ENCODE results near the gene ZFP37. TPM values are rescaled to one million over a fixed set of nuclear protein-coding genes. Genes with fewer than 3 reads are reported as not detected.
A peak's percentile ranks its signal among the peaks of the same experiment; 100 is the strongest.
"Not testable (repeated sequence)": the region's sequence is repeated elsewhere in the genome, so short reads cannot be mapped to it uniquely, and the experiment has no call there.

The ZFP37 gene
- total RNA-seq (1 to 10 TPM in 5 of 6 donors, under 1 TPM in 1; 0.76 to 1.5 (median 1.2) TPM), polyA plus RNA-seq (1 to 10 TPM in 1 of 2 donors, under 1 TPM in 1; 0.34 to 1.6 TPM)

DNA sequence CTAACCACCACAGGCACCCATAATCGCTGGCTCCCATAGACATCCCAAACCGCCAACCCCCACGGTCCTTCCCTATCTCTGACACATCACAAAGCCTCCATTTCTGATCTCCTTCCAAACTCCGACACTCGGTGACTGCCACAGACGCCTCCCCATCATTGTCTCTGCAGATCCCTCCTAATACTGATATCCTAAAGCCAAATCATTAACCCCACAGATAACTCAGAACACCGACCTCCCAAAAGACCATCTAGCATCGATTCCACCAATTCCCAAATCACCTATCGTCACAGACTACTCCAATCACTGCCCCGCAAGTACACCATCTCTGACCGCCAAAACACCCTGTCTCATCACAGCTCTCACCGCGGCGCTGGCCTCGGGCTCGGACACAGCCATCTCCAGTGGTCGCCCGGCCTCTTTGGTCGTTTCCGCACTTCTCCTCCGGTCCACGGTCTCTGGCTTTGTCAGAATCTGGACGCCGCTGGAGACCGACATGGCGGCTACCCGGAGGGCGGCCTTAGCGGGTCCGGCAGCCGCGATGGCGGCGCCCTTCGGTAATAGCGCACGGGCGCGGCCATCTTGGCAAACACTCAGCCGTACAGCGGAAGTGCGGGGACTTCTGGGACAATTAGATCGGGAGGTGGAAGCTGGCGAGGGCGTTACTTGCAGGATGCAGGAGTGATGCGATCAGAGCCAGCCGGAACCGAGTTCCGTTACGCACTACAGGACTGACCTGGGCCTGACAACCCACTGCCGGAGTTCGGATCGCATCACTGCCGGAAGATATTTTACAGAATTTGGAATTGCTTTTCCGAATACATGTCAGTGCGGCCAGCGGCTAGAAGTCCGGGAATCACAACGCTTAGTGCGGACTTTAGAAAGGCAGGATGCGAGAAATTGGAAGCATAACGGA is at the start of gene ZFP37:
TSS of gene ZFP37 (minus strand) at position 534 of the 916 bp plus-strand sequence. CDS start at position 498, 36 bp downstream.
- Histone ChIP-seq H3K36me3 (no peaks in the 10 kb centered on the region), H3K27me3 (peaks cover 0 to 4% (median 0%) of the 10 kb centered on the region in 4 donors), H3K4me1 (no peaks in the 10 kb centered on the region), H3K9me3 (no peaks in the 10 kb centered on the region), H3K27ac (peak within 1 kb of the TSS in 3 of 4 donors; percentile 27 to 34 (median 30)), H3K4me3 (peak within 1 kb of the TSS; percentile 42 to 68 (median 64))
- 1 to 3% methylated on average over 62 of the region's 62 CpGs for WGBS, 2 donors
- intact Hi-C loops (cut with DNase I): no loop called here
- no peak for FAIRE-seq
- ATAC-seq: peak; percentile 99 to 100 (median 100)
- TF ChIP-seq, protein P1, sequence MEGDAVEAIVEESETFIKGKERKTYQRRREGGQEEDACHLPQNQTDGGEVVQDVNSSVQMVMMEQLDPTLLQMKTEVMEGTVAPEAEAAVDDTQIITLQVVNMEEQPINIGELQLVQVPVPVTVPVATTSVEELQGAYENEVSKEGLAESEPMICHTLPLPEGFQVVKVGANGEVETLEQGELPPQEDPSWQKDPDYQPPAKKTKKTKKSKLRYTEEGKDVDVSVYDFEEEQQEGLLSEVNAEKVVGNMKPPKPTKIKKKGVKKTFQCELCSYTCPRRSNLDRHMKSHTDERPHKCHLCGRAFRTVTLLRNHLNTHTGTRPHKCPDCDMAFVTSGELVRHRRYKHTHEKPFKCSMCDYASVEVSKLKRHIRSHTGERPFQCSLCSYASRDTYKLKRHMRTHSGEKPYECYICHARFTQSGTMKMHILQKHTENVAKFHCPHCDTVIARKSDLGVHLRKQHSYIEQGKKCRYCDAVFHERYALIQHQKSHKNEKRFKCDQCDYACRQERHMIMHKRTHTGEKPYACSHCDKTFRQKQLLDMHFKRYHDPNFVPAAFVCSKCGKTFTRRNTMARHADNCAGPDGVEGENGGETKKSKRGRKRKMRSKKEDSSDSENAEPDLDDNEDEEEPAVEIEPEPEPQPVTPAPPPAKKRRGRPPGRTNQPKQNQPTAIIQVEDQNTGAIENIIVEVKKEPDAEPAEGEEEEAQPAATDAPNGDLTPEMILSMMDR (IDR thresholded peaks at IDR 0.05): no peak
- peak; percentile 90 to 97 (median 92) for DNase-seq

DNA sequence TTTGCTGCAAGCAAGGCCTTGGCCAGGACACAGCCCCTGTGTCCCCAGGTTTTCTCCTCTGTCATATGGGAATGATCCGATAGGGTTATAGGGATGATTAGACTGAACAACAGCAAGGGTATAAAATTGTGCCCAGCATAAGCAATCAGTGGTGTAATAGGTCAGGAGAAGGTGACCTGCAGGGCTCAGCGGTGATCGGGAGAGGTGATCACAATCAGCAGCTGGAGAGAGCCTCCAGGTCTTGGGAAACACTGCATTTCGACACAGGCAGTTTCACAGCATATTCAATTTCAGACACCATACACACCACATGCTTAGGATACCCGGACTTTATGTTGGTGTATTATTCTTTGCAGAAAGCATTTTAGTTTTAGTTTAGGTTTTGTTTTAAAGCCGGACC is 48.8 kb upstream of the ZFP37 start:
- ATAC-seq; H3K9me3 ChIP-seq; H3K36me3 ChIP-seq; H3K27ac ChIP-seq; FAIRE-seq; H3K4me1 ChIP-seq; H3K4me3 ChIP-seq; DNase-seq; intact Hi-C loops (cut with DNase I); H3K27me3 ChIP-seq: not testable (repeated sequence)
- WGBS, 2 donors: no CpG with 5 or more reads among the region's 6 CpGs

DNA sequence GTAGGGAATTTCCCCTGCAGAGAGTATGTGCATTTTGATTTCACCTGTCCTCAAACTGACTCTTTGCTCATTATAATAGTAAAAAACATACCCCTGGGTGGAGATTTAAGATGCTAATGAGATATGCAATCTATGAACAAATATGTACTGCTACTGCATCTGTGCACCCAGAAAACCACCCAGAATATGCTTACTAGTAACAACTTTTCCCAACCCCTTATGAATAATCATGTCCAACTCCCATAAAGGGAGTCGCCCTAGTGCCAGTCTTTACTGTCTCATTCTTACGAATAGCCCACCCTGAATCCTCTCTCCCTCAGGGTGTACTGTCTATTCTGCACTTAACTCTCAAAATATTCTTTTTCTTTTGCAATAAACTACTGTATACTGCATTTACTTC is 39.0 kb upstream of the ZFP37 start:
- no peak overlapping the region for H3K27ac ChIP-seq
- no peaks in the 10 kb centered on the region for H3K4me1 ChIP-seq
- intact Hi-C loops (cut with DNase I): loop anchor here in 1 of 3 donors (10.0 kb wide), 1 partner anchor 161 kb away; no protein-coding TSS in a partner anchor
- no peaks in the 10 kb centered on the region for H3K9me3 ChIP-seq
- H3K36me3 ChIP-seq: no peaks in the 10 kb centered on the region
- no peak for DNase-seq
- TF ChIP-seq, protein P1 (IDR thresholded peaks at IDR 0.05): no peak
- WGBS, 2 donors: 38 to 42% methylated on average over 2 of the region's 2 CpGs
- peaks cover 0 to 46% (median 2%) of the 10 kb centered on the region in 4 donors for H3K27me3 ChIP-seq
- no peak overlapping the region for H3K4me3 ChIP-seq
- ATAC-seq: no peak
- FAIRE-seq: no peak

DNA sequence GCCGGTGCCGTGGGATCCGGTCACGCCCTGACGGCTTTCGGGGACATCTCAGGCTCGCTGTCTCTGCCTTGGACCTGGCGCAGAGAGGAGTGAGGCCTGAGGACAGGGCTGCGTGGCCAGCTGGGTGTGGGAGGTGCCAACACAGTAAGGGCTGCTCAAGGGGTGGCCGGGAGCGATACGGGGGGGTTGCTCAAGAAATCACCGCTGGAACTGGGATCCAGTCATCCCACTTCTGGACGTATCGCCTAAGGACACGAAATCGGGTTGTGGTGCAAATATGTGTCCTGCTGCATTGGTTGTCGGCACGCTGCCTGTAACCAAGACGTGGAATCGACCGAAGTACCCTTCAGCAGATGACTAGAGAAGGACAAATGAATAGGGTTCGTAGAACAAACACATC is 33.4 kb upstream of the ZFP37 start:
- H3K27me3 ChIP-seq: peaks cover 0 to 40% (median 0%) of the 10 kb centered on the region in 4 donors
- H3K36me3 ChIP-seq, ATAC-seq, DNase-seq, H3K4me1 ChIP-seq, H3K4me3 ChIP-seq, H3K9me3 ChIP-seq, FAIRE-seq, H3K27ac ChIP-seq: not testable (repeated sequence)
- intact Hi-C loops (cut with DNase I): loop anchor here in 1 of 3 donors (10.0 kb wide), 1 partner anchor 155 kb away; no protein-coding TSS in a partner anchor
- 35 to 51% methylated on average over 15 to 16 of the region's 23 CpGs for WGBS, 2 donors

DNA sequence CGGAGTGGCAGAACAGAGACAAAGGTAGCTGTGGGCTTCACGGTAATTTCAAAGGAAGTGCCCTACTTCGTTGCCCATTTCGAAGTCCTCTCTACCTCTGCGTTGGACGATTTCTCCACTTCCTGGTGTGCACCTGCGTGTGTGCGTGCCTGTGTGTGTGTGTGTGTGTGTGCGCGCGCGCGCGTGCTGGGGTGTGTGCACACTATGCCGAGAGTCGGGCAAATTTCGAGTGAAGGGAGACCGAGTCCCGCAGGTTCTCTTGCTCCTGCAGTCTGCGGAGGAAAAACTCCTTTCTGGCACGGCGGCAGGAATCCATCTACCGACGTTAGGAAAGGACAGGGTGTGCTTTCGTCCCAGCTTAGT is 32.6 kb upstream of the ZFP37 start:
- H3K9me3 ChIP-seq; FAIRE-seq; intact Hi-C loops (cut with DNase I); H3K4me3 ChIP-seq; H3K36me3 ChIP-seq; ATAC-seq; DNase-seq; H3K27ac ChIP-seq; H3K4me1 ChIP-seq: not testable (repeated sequence)
- 11% methylated on average over 12 of the region's 25 CpGs; no CpG with 5 or more reads in 1 of the 2 donors for WGBS, 2 donors
- peaks cover 0 to 40% (median 0%) of the 10 kb centered on the region in 4 donors for H3K27me3 ChIP-seq

DNA sequence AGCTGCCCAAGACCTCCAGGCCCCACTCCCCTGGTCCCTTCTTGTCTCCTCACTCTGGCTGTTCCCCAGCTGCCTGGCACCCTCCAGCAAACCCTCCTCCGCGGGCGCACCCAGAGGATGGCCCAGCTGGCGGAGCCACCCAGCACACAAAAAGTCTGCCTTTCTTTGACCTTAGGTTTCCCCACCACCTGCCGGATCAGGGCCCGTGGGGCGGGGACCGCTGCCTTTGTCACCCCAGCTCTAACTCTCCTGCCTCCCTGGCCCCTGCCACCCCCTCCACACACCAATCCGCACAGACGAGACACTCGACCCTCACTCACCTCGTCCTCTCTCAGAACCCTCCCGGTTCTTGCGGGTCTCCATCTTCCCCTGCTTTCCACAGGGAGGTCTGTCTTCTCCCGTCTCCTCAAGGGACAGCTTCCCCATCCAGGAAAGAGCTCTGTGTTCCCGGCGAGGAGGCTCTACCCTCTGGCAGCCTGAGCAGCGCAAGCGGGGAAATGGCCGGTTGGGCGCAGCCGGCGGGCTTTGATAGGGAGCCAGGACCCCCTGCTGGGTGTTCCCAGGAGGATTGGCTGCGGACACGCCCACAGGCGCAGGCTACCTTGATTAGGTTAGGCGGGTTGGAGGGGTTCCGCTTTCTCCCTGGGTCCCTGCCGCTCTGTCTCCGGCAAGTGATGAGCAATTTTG is 32.1 kb upstream of the ZFP37 start:
- H3K27me3 ChIP-seq: peaks cover 0 to 36% (median 0%) of the 10 kb centered on the region in 4 donors
- H3K27ac ChIP-seq; intact Hi-C loops (cut with DNase I); H3K9me3 ChIP-seq; ATAC-seq; H3K4me1 ChIP-seq; H3K36me3 ChIP-seq; FAIRE-seq; H3K4me3 ChIP-seq: not testable (repeated sequence)
- DNase-seq: peak in 5 of 6 donors; percentile 28 to 64 (median 56)
- 7 to 23% methylated on average over 20 to 23 of the region's 30 CpGs for WGBS, 2 donors

DNA sequence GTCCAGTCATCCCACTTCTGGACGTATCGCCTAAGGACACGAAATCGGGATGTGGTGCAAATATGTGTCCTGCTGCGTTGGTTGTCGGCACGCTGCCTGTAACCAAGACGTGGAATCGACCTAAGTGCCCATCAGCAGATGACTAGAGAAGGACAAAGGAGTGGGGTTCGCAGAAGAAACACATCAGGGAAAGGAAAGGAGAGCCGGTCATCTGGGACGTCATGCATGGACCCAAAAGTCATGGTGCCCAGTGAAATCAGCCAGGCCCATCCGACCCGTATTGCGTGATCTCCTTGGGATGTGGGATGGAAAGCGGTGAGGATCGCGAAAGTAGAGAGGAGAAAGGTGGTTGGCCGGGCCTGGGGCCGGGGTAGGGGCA is 6.4 kb upstream of the ZFP37 start:
- DNase-seq: peak in 1 of 6 donors; percentile 68

DNA sequence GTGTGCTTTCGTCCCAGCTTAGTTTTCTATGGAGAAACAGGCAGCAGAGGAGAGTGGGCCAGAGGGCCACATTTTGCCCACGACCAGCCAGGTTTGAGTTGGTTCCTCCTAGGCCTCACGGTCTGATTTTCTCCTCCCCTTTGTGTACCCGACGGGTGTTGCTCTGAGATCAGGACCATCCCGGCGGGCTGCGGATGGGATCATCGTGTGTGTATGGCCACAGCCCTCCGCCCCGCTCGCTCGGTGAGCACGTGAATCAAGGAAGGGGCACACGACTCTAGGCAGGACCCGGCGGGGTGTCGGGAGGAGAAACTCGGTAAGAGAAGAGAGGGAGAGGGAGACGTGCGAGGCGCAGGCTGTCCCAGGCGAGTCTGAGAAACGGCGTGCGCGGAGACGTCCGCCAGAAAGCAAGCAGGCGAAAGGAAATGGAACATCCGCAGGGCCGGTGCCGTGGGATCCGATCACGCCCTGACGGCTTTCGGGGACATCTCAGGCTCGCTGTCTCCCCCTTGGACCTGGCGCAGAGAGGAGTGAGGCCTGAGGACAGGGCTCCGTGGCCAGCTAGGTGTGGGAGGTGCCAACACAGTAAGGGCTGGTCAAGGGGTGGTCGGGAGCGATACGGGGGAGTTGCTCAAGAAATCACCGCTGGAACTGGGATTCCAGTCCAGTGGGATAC is 5.9 kb upstream of the ZFP37 start:
- FAIRE-seq: not testable (repeated sequence)

More for the DNA sequence above, 6.4 kb upstream of the ZFP37 start:
- H3K4me1 ChIP-seq; H3K36me3 ChIP-seq; ATAC-seq; H3K27me3 ChIP-seq; H3K9me3 ChIP-seq; H3K4me3 ChIP-seq; intact Hi-C loops (cut with DNase I); H3K27ac ChIP-seq; FAIRE-seq: not testable (repeated sequence)
- 35 to 74% methylated on average over 17 to 18 of the region's 20 CpGs for WGBS, 2 donors

DNA sequence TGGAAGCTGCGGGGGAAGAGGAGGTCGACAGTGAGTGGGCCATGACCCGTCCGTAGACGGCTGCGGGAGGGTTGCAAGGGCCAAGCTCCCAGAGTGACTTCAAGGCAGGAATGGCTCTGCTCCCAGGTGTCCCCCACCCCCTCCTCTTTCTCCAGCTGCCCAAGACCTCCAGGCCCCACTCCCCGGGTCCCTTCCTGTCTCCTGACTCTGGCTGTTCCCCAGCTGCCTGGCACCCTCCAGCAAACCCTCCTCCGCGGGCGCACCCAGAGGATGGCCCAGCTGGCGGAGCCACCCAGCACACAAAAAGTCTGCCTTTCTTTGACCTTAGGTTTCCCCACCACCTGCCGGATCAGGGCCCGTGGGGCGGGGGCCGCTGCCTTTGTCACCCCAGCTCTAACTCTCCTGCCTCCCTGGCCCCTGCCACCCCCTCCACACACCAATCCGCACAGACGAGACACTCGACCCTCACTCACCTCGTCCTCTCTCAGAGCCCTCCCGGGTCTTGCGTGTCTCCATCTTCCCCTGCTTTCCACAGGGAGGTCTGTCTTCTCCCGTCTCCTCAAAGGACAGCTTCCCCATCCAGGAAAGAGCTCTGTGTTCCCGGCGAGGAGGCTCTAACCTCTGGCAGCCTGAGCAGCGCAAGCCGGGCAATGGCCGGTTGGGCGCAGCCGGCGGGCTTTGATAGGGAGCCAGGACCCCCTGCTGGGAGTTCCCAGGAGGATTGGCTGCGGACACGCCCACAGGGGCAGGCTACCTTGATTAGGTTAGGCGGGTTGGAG is 4.7 kb upstream of the ZFP37 start:
- H3K27me3 ChIP-seq; H3K27ac ChIP-seq; H3K9me3 ChIP-seq; intact Hi-C loops (cut with DNase I); FAIRE-seq; H3K4me1 ChIP-seq; ATAC-seq; H3K4me3 ChIP-seq; H3K36me3 ChIP-seq: not testable (repeated sequence)
- DNase-seq: peak in 3 of 6 donors; percentile 42 to 82 (median 75)
- 4 to 33% methylated on average over 21 to 22 of the region's 33 CpGs for WGBS, 2 donors

More for the DNA sequence above, 5.9 kb upstream of the ZFP37 start:
- peak in 3 of 6 donors; percentile 18 to 67 (median 36) for DNase-seq
- H3K4me3 ChIP-seq; H3K9me3 ChIP-seq; H3K27me3 ChIP-seq; H3K27ac ChIP-seq; H3K36me3 ChIP-seq; ATAC-seq; intact Hi-C loops (cut with DNase I); H3K4me1 ChIP-seq: not testable (repeated sequence)
- 16 to 56% methylated on average over 36 to 42 of the region's 44 CpGs for WGBS, 2 donors

All from pancreas (tissue), 10 donors.